Measurements from ENCODE around the gene SLC25A38.

DNA sequence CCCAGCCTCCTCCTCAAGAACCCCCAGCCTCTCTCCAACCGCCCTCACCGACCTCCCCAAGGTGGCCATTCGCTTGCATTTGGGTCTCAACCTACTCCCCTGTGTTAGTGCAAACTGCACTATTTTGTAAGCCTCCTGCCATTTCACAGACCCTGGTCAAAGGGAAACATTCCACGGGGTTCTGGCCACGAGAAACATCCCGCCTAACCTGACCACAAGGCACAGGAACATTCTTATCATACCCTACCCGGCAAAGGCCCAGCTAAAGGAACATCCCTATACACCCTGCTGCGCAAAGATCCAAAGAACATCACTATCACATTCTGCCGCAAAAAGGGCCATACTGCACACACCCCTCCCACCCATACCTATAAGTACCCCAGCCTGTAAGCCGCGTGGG, 46.3 kb downstream of the SLC25A38 start:
- TF ChIP-seq, protein P1, sequence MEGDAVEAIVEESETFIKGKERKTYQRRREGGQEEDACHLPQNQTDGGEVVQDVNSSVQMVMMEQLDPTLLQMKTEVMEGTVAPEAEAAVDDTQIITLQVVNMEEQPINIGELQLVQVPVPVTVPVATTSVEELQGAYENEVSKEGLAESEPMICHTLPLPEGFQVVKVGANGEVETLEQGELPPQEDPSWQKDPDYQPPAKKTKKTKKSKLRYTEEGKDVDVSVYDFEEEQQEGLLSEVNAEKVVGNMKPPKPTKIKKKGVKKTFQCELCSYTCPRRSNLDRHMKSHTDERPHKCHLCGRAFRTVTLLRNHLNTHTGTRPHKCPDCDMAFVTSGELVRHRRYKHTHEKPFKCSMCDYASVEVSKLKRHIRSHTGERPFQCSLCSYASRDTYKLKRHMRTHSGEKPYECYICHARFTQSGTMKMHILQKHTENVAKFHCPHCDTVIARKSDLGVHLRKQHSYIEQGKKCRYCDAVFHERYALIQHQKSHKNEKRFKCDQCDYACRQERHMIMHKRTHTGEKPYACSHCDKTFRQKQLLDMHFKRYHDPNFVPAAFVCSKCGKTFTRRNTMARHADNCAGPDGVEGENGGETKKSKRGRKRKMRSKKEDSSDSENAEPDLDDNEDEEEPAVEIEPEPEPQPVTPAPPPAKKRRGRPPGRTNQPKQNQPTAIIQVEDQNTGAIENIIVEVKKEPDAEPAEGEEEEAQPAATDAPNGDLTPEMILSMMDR (conservative IDR thresholded peaks at IDR 0.05): no peak
- TF ChIP-seq EZH2 (IDR thresholded peaks at IDR 0.05; ENCODE audit: low read depth): no peak
